ENCODE data around the gene IFTAP. TPM values are rescaled to one million over a fixed set of nuclear protein-coding genes. Genes with fewer than 3 reads are reported as not detected.

The IFTAP gene
- polyA plus RNA-seq, 1 donor, result 43.2 TPM

DNA sequence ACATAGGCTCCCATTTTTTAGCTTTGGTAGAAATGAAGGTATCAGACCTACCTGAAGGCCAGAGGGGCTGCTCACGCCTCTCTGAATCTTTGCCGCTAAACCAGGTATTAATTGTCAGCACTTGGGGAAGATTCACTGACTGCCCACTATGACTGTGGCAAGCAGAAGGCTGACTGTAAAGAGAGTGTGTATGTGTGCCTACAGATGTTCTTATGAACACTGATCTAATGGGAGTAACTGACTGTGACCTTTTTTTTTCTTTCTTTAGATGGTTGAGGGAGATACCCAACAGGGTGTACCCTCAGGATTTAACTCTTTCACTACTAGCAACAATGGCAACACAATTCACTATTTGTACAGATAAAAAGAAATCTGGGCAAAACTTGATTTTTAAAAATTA is 3.7 kb downstream of the IFTAP start, which contains the start of gene RAG2:
Gene RAG2, minus strand, starts transcription at position 186 of the 400 bp plus-strand sequence. CDS start 4,068 bp downstream, outside the sequence.
- no peak for DNase-seq (ENCODE audit: low read depth)

DNA sequence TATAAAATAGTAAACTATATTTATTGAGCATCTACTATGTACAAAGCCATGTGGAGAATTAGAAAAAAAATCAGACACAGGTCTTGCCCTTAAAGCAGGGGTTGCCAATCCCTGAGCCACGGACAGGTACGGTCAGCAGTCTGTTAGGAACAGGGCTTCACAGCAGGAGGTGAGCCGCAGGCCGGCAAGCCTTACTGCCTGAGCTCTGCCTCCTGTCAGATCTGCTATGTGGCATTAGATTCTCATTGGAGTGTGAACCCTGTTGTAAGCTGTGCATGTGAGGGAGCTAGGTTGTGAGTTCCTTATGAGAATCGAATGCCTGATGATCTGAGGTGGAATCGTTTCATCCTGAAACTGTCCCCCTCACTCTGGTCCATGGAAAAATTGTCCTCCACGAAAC is 5.9 kb downstream of the IFTAP start:
- DNase-seq (ENCODE audit: low read depth), result no peak

DNA sequence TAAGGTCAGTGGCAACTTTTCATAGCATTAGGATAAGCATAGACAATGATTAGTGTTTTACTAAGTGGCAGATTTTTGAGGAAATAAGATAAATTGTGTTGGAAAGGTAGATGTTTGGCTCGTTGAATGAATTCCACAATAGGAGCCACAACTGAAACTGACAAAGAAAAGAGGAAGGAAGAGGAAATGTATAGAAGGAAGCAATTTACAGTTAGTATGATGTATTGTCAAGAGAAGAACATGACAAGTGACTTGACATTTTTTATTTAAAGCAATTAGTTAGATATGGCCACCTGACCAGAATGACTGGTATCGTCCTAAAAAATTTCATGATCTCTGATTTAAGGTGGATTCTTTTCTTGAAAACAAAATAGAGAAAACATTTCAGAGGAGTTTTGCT is 6.9 kb downstream of the IFTAP start:
- DNase-seq (ENCODE audit: low read depth), result no peak

DNA sequence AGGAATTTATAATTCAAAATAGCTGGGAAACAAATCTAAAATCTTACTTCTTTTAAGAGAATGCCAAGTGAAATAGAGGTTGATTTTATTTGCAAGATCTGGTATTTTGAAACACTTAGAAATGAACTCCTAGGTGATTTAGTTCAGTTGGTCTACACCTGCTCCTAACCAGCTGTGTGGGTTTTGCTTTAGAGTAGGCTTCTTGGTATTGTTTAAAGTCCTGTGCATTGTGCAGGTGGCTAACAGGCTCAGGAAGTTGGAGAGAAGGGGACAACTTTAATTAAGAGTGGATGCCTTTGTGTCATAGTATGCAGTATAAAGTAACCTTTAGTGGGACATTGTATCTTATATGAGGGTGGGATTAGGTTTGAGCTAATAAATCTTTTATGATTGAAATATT is 7.8 kb downstream of the IFTAP start:
- no peak for DNase-seq (ENCODE audit: low read depth)

DNA sequence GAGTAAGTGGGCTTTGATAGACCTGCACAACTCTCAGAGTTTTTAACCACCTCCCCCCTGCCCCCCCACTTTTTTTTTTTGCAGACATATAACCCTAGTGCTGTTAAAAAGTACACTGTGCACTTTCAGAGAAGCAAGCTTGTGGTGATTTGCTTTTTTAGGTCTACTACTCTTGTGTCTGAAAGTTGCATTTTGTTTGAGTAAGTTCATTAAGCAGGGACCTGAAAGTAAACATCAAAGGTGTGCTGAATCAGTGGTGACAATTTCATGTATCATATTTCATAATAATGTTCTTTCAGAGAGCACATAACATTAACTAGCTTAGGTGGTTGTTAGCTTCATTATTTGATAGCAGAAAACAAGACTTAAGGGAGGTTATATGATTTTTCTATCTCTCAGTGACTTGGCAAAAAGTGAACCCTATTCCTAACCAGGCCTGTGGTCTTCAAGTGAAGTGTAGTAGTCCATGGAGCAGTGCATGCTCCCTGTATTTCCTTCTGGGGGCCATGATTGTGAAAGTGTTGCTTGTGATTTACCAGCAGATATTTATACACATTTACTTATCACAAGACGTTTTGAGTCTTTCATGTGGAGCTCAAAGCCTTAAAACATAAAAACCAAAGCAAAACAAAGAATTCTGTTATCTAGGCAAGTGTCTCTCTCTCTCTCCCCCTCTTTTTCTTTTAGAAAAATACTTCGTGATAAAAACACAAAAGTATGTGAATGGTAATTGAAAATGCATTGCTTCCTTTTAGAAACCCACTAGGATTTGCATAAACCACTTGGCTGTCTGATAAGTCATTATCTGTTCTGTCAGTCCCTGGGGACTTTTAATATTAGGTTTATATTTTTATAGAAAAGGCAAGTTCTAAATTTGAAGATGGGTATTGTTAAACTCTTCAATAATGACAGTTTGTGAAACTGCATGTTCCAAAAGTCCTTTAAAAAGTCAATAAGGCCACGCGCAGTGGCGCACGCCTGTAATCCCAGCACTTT is 11.2 kb downstream of the IFTAP start:
- no peak for DNase-seq (ENCODE audit: low read depth)

DNA sequence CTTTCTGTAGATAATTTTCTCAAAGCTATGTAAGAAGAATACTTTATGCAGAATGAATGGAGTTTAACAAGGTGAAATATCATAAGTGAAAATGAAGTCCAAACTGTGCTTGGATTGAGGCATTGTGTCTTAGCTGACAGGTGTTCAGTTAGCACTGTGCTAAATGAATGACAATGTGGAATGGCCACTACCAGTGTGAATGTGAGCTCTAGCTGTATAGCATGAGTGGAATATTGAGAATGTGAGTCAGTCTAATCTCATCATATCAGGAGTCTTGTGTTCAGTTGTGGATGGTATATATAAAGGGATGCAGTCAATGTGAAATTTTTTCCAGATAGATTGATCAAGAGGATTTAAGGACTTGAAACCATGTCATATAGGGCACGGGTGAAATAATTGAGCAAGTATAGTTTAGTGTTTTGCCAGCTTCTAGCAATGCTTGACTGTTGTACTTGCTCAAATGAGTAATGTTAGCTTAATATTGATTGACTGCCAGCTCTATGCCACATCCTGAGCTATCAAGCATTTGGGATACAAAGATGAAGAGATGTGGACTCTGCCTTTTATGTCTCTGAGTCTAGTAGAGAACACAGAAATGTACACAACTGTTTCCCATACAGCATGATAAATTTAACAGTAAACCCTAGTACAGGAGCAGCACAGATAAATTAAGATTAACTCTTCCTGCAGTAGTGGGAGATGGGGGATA is 14.3 kb downstream of the IFTAP start:
- no peak for DNase-seq (ENCODE audit: low read depth)

DNA sequence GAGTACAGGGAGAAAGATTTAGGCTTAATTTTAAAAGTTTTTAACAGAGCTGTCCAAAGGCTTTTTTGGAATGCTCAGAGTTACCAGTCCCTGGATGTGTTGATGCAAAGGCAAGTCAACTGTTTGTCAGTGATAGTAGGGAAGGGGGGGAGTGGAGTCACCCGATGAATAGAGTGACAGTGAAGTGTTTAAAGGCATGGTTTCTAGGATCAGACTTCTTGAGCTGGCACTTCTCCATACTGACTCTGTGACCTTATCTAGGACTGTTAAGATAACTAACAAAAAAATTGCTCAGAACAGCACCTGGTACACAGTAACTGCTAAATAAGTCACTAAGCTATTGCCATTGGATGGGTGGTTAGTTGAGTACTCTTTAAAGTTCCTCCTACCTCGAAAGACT is 15.1 kb downstream of the IFTAP start:
- DNase-seq (ENCODE audit: low read depth), result no peak

DNA sequence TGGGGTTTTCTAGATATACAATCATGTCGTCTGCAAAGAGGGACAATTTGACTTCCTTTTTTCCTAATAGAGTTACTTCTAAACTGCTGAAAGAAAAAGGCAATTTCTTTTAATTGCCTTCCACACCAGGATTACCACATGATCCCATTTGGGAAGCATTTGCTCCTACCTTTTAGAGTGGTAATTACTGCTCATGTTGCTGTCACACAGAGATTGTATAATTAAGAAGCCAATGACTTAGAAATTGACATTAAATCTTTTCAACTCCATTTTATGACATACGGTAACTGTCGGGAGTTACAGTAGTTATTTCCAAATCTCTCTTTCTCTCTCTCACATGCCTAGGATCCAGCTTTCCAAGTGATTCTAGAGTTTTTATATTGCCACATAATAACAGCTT is 21.5 kb downstream of the IFTAP start:
- no peak for DNase-seq (ENCODE audit: low read depth)

DNA sequence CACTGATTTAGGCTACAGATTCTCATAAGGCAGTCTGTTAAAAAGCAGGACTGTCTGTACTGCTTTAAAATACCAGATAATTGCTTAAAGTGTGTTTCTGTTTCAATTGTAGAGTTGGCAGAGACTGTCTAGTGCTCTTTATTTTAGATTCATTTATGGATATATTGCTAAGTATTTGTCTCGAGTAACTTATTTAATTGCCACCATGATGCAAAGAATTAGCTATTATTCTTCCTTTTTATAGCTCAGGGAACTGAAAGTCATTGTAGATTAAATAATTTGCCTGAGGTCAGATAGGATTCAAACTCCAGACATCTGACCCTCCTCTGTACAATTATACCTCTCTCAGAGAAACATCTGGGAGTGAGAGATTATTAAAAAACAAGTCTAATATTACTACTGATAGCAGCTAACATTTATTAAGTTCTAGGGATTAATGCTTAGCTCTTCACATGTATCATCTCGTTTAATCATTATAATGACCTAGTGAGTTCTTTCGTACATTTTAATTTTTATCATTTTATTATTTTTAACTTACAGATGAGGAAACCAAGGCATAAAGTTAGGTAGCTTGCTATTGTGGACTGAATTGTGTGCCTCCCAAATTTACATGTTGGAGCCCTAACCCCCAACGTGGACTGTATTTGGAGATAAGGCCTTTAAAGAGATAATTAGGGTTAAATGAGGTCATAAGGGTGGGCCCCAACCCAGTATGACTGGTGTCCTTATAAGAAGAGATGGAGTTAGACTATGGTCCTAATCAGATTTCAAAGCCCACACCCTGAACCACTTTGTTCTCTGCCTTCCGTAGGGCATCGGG is 23.5 kb downstream of the IFTAP start:
- no peak for DNase-seq (ENCODE audit: low read depth)

DNA sequence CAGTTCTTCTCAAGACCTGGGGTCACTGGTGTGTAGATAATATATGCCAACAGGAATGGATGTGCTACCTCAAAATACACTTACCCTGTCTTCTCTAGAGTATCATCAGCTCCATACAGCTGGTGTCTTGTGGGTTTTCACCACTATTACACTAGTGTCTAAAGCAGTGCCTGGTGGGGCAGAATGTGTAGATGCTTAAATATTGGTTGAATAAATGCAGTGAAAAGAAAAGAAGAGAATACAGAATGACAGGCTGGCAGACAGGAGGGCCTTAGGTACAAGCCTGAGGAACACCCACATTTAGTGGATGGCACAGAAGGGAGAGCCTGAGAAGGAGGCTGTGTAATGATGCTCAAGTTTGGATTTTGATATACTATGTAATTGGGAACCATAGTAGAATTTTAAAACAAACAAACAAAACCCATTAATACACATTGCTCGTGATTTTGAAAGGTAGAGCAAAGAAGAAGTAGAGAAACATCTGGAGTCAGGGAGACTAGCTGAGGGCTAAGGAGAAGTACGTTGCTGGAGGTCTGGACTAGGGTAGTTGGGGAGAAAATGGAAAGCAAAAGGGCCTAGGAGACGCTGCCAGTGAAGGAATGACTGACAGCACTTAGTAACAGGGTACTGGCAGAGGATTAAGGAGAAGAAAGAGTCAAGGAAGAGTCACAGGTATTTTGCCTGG is 24.2 kb downstream of the IFTAP start:
- no peak for DNase-seq (ENCODE audit: low read depth)

DNA sequence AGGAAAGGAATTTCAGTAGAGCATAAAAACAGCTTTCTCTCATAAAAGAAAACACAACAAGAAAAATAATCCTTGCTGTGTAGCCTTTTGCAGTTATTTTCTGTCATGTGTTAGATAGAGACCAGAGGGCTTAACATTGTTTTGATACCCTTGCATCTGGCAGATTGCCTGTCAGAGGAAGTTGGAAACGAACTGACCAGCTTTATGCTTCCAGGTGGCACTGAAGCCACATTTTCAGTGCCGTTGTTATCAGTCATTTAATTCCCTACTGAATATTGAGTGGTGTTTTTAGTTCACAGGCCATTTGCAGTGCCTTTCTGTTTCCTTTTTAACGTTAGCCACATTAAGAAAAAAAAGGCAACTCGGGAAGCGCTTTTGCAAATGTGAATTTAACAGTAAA is 25.2 kb downstream of the IFTAP start:
- DNase-seq (ENCODE audit: low read depth), result peak; percentile 4

DNA sequence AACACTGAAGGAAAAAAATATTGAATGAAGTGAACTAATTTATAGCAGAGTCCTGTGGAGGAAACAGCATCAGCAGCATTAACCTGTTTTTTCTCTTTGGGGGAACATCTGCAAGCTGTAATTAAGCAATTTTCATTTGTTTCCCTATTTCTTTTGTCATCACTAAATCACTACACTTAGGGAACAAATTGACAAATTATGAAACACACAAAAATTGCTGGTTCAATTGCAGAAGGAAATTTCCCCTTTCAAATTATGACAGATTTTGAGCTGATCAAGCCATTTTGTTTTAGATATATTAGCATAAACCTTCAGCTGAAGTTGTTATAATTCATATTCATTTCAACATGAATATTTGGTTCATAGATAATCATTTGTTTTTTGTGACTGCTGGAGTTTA is 25.9 kb downstream of the IFTAP start:
- no peak for DNase-seq (ENCODE audit: low read depth)

DNA sequence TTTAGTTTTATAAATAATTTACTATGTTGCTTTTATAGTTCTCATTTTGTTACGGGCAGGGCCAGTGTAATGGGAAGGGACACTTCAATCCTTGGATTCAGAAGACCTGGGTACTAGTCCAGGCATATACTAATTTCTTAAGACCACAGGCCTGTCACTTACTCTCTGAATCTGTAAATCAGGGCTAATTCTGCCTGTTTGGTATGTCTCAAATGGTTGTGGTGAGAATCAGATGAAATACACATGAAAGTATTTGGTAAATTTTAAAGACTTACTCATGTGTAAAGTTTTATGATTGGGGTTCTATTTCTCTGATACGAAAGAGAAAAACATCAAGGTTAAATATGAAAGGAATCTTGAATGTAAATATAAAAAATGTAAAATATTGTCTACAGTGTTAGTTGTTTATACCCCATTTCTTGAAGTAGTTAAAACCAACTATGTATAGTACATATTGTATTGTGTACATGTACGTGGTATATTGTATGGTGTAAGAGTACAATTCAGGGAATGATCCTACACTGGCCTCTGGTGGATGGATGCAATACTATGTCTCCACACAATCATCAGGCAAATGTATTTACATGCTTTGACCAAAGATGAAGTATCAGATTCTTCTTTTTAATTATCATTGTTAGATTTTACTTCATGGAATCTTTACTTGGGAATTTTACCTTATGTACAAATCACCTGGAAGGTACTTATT is 28.3 kb downstream of the IFTAP start:
- DNase-seq (ENCODE audit: low read depth), result no peak

DNA sequence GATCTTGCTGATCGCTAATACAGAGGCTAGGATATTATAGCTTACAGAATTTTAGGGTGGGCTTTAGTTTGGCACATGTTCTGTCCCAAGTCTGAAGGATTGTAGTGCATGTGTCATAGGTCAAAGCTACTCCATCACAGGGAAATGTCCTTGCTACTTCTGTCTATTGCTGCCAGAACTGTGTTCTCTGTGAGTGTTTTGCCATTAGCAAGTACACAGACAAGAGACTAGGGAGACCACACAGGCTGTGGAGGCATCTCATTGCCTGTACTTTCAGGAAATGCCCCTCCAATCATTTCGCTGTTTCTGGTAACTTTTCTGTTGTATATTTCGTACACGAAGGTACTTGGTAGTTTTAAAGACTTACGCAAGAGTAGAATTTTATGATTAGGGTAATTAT is 29.2 kb downstream of the IFTAP start:
- DNase-seq (ENCODE audit: low read depth), result no peak

DNA sequence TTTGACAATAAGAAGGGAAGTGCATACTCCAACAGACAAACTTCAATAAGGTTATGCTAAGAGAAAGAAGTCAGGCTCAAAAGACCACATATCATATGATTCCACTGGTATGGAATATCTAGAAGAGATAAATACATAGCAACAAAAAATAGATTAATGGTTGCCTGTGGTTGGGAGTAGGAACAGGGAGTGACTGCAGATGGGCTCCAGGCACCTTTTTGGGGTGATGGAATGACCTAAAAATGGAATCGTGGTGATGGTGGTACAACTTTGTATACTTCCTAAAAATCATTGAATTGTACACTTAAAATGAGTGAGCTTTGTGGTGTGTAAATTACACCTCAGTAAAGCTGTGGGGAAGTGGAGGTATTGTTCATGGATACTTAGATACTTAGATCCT is 32.7 kb downstream of the IFTAP start:
- no peak for DNase-seq (ENCODE audit: low read depth)

DNA sequence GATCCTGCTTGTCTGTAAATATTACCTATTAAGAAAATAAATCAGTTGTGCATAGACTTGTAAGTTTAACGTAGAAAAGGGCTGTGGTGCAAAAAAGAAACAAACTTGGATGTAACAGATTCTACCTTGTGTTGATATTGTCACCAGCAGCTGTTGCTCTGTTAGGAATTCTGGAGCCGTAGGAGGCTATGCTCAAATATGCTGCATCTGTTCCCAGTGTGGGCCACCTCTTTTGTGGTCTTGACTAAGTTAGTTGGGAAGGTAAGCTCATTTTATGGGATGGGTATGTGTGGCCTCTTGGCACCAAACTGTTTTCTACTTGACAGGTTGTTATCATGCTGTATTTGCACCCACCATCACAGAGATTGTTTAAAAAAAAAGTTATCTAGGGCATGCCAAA is 33.2 kb downstream of the IFTAP start:
- no peak for DNase-seq (ENCODE audit: low read depth)

DNA sequence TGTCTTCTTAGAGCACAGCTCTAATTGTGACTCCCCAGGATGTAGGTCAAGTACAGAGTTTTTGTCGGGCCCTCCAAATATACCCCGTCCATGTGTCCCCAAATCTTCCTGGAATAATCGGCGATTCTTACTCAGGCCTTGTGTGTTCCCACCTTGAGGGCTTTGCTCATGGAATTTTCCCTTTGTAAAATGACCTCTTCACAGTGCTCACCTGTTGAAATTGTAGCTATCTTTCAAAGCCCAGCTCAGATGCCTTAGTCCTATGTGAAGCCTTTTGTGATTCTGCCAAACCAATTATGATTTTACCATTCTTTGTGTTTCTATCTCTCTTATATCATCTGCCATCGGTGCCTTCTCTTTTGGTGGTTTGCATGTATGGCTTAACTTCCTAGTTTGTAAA is 33.8 kb downstream of the IFTAP start:
- DNase-seq (ENCODE audit: low read depth), result no peak

DNA sequence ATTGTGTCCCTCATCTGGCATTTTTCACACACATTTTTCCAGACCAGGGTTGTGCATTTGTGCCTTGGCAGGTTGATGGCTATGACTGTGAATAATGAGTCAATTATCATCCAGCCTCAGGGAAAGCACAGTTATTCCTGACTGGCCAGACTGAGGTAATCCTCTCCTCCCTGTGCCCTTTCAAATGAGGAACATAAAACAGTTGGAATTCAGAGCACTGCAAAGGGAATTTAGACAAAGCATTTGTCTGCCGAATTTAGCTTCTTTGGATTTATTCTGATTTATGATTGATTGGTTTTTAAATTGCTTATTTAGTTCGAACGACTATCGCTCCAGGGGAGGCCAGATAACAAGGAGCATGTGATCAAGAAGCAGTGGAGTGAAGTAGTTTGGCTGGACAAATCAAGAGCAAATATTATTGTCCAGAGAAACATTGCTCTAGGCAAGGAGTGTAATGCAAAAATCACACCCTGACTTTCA is 34.5 kb downstream of the IFTAP start:
- no peak for DNase-seq (ENCODE audit: low read depth)

DNA sequence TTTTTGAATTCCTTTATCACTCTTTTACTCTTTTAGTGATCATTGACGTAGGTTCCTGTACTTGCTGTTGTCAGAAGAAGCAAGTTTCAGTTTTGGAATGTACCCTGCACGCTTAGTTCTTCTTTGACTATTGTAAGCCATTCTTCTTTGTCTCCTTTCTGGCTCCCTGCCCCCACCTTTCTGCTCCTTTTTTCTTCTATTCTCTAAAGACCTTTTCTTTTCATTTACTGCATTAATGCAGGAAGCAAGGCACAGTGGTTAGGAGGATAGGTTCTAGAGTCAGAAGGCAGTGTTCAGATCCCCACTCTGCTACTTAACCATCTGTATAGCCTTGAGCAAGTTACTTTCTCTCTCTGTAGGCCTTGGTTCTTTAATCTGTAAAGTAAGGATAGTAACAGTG is 37.5 kb downstream of the IFTAP start:
- no peak for DNase-seq (ENCODE audit: low read depth)

DNA sequence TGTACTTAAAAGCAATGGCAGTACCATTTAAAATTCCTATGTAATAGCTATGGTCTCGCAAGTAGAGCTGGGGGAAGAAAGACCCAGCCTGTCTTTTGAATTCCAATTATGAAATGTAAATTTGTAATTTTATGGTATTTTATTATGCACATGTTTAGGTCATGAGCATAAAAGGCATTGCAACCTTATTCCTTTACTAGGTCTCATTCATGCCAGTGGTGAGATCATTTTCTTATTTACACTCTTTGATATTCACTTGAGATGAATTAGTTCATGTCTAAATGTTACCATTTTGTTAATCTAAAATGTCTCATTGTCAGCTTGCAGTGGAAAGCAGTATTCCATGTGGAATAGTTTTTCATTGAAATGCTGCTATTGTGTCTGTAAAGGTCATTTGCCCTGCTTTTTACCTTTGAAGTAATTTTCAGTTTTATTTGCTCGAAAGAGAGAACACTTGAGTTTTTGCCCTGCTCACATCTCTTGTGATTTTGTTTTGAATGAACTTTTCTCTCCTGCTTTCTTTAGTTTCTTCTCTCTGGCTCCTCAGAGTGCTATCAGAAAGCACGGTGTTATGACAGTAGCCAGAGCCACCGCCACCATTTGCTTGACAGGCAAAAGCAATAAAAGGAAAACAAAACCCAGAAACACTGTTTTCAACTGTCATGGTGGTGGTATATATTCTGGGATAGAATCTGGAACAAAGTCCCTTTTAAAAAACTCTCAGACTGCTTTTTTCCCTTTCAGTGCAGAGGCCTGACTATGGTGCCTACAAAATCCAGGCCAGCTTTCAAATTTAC is 41.0 kb downstream of the IFTAP start:
- no peak for DNase-seq (ENCODE audit: low read depth)
